NCI-H1436 treated with DMSO at 0.1 percent for 48 hours (cell line): Measurements from ENCODE around the gene ARSJ.
"Not testable (repeated sequence)": the region's sequence is repeated elsewhere in the genome, so short reads cannot be mapped to it uniquely, and the experiment has no call there.

Source experiments
- DNase-seq: peaks from one replicate; lab custom pipeline; 2025; lab: John Stamatoyannopoulos, UW

Gene ARSJ

DNA sequence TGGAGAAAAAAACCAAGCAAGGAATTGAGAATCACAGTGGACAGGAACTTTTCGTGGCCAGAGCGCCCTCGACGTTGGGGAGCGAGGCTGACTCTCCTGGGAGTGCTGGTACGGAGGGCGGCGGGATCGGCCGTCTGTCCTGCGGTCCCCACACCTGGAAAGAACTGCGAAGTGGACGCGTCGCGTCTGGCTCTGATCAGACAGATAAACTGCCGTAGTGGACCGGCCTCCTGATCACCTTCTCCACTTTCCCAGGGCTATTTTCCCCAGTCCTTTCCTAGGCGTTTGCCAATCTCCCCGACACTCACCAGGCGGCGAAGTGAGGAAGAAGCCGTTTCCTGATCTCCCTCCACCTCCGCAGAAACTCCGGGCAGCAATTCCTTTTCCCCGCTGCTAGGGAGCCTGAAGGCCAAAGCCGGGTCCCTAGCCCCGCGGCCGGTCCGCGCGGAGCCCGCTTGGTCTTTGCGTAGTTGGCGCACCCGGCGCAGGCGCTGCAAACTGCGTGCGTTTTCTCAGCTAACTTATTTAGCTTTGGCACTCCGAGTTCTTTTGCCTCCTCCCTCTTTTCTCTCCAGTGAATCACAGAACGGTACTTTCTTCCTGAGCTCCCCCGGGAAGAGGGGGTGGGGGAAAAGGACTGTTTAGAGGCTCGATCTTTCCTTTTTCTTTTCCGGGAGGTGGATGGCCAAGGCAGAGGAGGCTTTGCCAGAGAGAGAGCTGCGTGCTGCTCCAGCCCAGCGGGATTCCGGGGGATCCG is at the start of gene ARSJ:
TSS of gene ARSJ (minus strand) at position 500 of the 757 bp plus-strand sequence. CDS start 813 bp downstream, outside the sequence.
- no peak for DNase-seq

- DNase-seq, result no peak
Measured at GRCh38 chr4:114028071-114028470, 48.6 kb upstream of the ARSJ start.

- no peak for DNase-seq
Measured at GRCh38 chr4:114027596-114027995, 48.1 kb upstream of the ARSJ start.

- DNase-seq, result no peak
Measured at GRCh38 chr4:114026447-114026846, 47.0 kb upstream of the ARSJ start.

DNA sequence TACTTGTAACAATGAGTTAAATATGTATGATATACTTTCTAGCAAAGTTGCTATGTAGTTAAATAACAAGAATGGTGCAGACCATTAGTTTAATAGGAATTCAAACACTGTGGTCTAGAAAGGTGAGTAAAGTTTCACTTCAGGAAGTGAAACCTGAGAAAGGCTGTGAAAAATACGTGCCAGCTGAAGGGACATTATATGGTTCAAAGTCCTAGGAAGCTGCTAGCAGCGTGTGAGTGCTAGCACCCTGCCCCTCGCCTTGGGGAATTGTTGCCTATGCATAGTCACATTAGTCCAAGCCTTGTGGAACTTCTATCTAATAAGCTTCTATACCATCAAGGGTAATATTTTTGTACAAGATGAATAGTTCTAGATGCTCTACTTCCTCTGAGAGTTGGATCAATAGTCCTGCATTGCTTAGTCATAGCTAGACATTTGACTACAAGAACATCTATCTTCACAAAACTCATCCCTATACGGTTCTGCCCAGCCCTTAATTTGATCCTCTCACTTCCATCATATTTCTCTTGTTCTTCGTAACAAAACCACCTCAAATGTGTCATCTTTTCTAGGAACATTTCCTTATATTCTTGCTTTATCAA is 45.8 kb upstream of the ARSJ start:
- no peak for DNase-seq

DNA sequence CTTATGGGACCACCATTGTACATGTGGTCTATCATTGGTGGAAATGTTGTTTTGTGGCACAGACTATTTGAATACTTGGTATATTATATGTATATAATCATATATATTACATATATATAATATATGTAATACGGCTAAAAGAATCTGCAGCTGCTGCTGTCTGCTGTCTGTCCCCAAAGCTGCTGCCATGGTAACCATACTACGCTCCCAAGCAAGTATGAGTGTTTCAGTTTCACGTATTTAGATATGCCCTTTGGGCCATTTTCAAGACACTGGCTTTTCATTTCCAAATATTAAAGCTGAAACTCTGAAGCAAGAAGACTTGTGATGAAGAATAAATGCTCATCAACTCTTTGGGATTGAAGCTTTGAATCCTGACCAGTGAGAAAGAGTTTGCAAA is 42.0 kb upstream of the ARSJ start:
- DNase-seq, result no peak

DNA sequence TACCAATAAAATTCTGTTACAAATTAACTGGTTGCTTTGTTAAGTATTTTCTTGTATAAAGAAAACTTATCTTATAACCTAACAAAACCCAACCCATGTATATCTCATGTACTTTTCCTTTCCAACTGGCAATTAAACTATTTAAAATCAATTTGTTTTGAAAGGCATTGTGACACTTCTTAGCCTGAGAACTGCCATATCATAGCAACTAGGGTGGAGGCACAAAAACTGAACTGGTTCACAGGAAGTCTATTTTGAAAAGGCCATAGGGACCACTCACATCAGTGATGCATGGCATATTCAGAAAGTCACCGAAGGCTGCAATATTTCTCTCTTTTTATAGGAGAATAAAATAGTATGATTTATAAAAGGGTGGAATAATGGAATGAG is 40.5 kb upstream of the ARSJ start:
- no peak for DNase-seq

DNA sequence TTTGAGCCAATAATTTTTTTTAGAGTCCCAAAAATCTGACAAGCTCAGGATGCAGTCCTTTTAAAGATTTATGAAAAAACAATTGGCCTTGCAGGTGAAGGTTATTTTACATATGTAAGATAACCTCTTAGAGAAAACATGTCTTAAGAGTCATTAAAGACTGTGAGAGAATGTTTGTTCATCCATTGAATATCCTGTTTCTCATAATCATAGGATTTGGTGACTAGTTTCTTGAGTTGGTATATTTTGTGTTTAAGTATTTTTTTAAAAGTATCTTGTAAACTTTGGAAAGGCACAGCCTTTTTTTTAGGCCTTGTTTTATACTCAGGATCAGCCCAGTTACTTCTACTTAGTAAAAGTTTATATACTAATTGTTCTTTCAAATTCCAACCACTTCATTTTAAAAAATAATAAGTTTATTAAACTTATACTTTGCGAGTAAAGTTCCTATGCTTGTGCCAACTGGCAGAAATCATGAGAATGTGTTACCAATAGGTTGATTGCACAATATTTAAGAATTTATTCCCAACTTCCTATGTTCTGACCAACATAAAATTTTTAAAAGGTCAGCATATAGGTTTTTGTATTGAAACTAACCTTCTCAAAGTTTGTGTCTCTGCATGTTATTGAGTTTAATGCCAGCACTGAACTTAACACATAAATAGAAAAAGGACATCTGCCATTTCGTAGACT is 40.0 kb upstream of the ARSJ start:
- no peak for DNase-seq

GRCh38 chr4:114017120-114017917 is 37.9 kb upstream of the ARSJ start:
- DNase-seq, result no peak

DNA sequence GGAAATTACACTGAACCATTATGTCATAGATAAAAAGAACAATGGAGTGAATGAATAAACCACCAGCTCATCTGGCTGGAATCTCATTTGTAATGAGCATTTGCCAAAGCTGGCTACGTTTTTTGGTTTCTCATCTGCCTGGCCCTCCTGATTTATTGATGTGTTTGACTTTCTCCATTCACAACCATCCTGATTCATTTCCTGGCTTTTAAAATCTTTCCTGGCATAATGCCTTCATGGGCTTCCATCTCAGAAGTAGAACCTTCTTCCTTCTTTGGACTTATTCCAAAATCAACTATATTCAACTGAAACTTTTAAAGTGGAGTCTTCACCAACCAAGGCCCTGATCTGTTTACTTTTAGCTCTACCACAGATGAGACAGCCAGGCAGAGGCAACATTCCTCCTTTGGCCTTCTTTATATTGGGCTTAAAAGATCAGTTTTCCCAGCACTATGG is 36.0 kb upstream of the ARSJ start:
- no peak for DNase-seq

DNA sequence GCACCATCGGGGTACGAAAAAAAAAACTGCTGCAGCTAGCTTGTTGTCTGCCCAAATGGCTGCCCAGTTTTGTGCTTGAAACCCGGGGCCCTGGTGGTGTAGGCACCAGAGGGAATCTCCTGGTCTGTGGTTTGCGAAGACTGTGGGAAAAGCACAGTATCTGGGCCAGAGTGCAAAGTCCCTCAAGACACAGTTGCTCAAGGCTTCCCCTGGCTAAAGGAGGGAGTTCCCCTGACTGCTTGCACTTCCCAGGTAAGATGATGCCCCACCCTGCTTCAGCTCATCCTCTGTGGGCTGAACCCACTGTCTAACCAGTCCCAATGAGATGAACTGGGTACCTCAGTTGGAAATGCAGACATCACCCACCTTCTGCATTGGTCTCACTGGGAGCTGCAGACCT is 33.8 kb upstream of the ARSJ start:
- not testable (repeated sequence) for DNase-seq

DNA sequence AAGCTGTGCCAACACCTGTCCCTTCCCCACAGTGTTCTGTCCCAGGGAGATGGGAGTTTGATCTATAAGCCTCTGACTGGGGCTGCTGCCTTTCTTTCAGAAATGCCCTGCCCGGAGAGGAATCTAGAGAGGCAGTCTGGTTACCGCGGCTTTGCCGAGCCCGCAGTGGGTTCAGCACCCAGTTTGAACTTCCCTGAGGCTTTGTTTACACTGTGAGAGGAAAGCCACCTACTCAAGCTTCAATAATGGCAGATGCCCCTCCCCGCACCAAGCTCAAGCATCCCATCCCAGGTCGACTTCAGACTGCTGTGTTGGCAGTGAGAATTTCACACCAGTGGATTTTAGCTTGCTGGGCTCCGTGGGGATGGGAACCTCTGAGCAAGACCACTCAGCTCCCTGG is 33.3 kb upstream of the ARSJ start:
- DNase-seq, result no peak

- DNase-seq, result no peak
Measured at GRCh38 chr4:114005569-114006442, 26.4 kb upstream of the ARSJ start.

GRCh38 chr4:114004483-114005226 is 25.2 kb upstream of the ARSJ start:
- DNase-seq, result not testable (repeated sequence)

- no peak for DNase-seq
Measured at GRCh38 chr4:113998531-113998930, 19.1 kb upstream of the ARSJ start.

GRCh38 chr4:113998079-113998478 is 18.6 kb upstream of the ARSJ start:
- no peak for DNase-seq

DNA sequence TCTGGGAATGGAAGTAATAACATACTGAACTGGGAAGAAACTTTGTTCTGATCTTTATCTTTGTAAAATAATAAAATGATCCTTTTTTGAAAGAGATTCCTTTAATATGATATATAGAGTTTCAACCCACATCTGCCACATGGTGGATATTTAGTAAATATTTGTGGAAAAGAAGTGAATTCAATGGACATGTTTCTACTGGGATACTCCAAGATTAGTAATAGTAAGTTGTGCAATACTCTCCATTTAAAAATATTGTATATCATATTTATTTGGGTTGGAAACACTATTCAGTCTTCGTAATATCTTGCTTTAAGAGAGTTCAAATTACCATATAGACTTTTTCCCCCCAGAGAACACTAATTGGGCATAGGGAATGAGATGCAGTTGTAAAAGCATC is 17.8 kb upstream of the ARSJ start:
- DNase-seq, result no peak

- DNase-seq, result no peak
Measured at GRCh38 chr4:113996599-113997177, 17.2 kb upstream of the ARSJ start.

- no peak for DNase-seq
Measured at GRCh38 chr4:113993887-113994286, 14.4 kb upstream of the ARSJ start.

- DNase-seq, result no peak
Measured at GRCh38 chr4:113990886-113991285, 11.4 kb upstream of the ARSJ start.
